GM12878 (cell line): ENCODE results near the gene RGS1. TPM values are rescaled to one million over a fixed set of nuclear protein-coding genes. Genes with fewer than 3 reads are reported as not detected.

Experiments used
- ATAC-seq: fragments of 200-7000 bp; cut with Tn5 transposase; 3 replicates; pipeline ENCODE4 v1.9.1; 2020; ENCODE audit warnings: mild to moderate bottlenecking, moderate library complexity
- BruUV-seq: library from RNA; stranded (reverse); fragments of 400-500 nt; replicated peaks from 2 replicates; lab custom pipeline; 2021; lab: Mats Ljungman, UMichigan
- CTCF ChIA-PET: fragments of 300-600 bp; sonication (Branson Sonifier 250); formaldehyde crosslinking; extraction: SDS; loops from one replicate; lab custom pipeline; 2021; ENCODE audit warnings: inconsistent platforms; lab: Yijun Ruan, JAX
- POLR2A ChIA-PET: fragments of 350-600 bp; formaldehyde crosslinking; extraction: SDS; loops from one replicate; lab custom pipeline; 2021; ENCODE audit warnings: inconsistent platforms; lab: Charles Lee
- RAD21 ChIA-PET: fragments of 300-600 bp; sonication (Branson Sonifier 250); formaldehyde crosslinking; loops from one replicate; lab custom pipeline; 2023; ENCODE audit warnings: antibody characterized with exemption; ENCODE audit not compliant: unreplicated experiment; lab: Charles Lee
- SMC1A ChIA-PET: fragments of 300-600 bp; sonication (Branson Sonifier 250); formaldehyde crosslinking; loops from one replicate; lab custom pipeline; 2023; ENCODE audit not compliant: unreplicated experiment, uncharacterized antibody; lab: Charles Lee
- DNase-seq: peaks from one replicate; pipeline ENCODE4 v3.0.0-alpha.2; 2011; ENCODE audit warnings: low read depth, low spot score
- FAIRE-seq: peaks from 3 replicates; lab custom pipeline; 2011; peaks lifted over from hg19 to GRCh38; lab: Jason Lieb, UNC
- H2AFZ ChIP-seq: 2 replicates; pipeline ENCODE4 v1.6.0; 2011; ENCODE audit warnings: low read depth, low read length, control low read depth; ENCODE audit not compliant: control insufficient read depth
- H3K27ac ChIP-seq: 2 replicates; pipeline ENCODE4 v1.5.1; 2011; ENCODE audit warnings: control low read depth; ENCODE audit not compliant: control insufficient read depth, insufficient read depth
- H3K27me3 ChIP-seq, 2 experiments: replicated peaks in 1 of 2; 2 replicates each; pipeline versions ENCODE4 v1.6.0 to v1.6.1; 2011; ENCODE audit warnings: low read length in 1 of 2; ENCODE audit not compliant: control insufficient read depth in 2 of 2, insufficient read depth in 2 of 2
- H3K36me3 ChIP-seq, 2 experiments: 2 replicates each; pipeline ENCODE4 v1.5.1; 2011; ENCODE audit warnings: low read length in 1 of 2; ENCODE audit not compliant: control insufficient read depth in 2 of 2, insufficient read depth in 2 of 2
- H3K4me1 ChIP-seq: 2 replicates; pipeline ENCODE4 v1.6.1; 2011; ENCODE audit warnings: mild to moderate bottlenecking, low read length, moderate library complexity, mixed read lengths; ENCODE audit not compliant: control insufficient read depth, insufficient read depth
- H3K4me2 ChIP-seq: 2 replicates; pipeline ENCODE4 v1.6.0; 2011; ENCODE audit warnings: control low read depth; ENCODE audit not compliant: control insufficient read depth, insufficient read depth
- H3K4me3 ChIP-seq: fragments of 200-600 bp; sonication (generic); 2 replicates; pipeline ENCODE4 v1.5.1; 2016
- H3K79me2 ChIP-seq: 2 replicates; pipeline ENCODE4 v1.6.0; 2011; ENCODE audit warnings: low read length; ENCODE audit not compliant: control insufficient read depth, insufficient read depth
- H3K9ac ChIP-seq: 2 replicates; pipeline ENCODE4 v1.8.0; 2011; ENCODE audit warnings: low read length, control low read depth, mixed read lengths; ENCODE audit not compliant: control insufficient read depth, insufficient read depth
- H3K9me3 ChIP-seq: replicated peaks from 3 replicates; pipeline ENCODE4 v1.5.1; 2011; ENCODE audit warnings: mild to moderate bottlenecking, low read length; ENCODE audit not compliant: control insufficient read depth, insufficient read depth
- H4K20me1 ChIP-seq: 2 replicates; pipeline ENCODE4 v1.6.0; 2011; ENCODE audit not compliant: control insufficient read depth, insufficient read depth
- EP300 ChIP-seq, 2 experiments: fragments of 150-350 bp in 1 of 2; IDR thresholded peaks; 2 replicates each; pipeline ENCODE4 v1.6.1; 2011 to 2012; ENCODE audit warnings: low read depth in 2 of 2, low read length in 2 of 2, borderline replicate concordance in 1 of 2, improper control_type of control experiment in 1 of 2, inconsistent platforms in 1 of 2; ENCODE audit not compliant: control insufficient read depth in 1 of 2
- EZH2 ChIP-seq: IDR thresholded peaks from 2 replicates; pipeline ENCODE4 v1.6.1; 2012; ENCODE audit warnings: low read depth, mild to moderate bottlenecking, control low read depth, inconsistent platforms, low read length, borderline replicate concordance; ENCODE audit not compliant: control insufficient read depth
- IKZF1 ChIP-seq: fragments of 450-650 bp; conservative IDR thresholded peaks from 2 replicates; pipeline ENCODE4 v1.6.1; 2017; ENCODE audit warnings: antibody characterized with exemption, mild to moderate bottlenecking
- NR2C1 ChIP-seq: fragments of 450-650 bp; IDR thresholded peaks from 2 replicates; pipeline ENCODE4 v1.6.1; 2017; ENCODE audit warnings: antibody characterized with exemption, mild to moderate bottlenecking, moderate library complexity
- PAX5 ChIP-seq: IDR thresholded peaks from 2 replicates; pipeline ENCODE4 v1.6.1; 2011; ENCODE audit warnings: low read depth, low read length, borderline replicate concordance
- PKNOX1 ChIP-seq: fragments of 450-650 bp; IDR thresholded peaks from 2 replicates; pipeline ENCODE4 v1.6.1; 2016; ENCODE audit warnings: mild to moderate bottlenecking
- WRNIP1 ChIP-seq: IDR thresholded peaks from 2 replicates; pipeline ENCODE4 v1.6.1; 2011; ENCODE audit warnings: low read depth, low read length, improper control_type of control experiment, borderline replicate concordance
- ZBED1 ChIP-seq: IDR thresholded peaks from 2 replicates; pipeline ENCODE4 v1.6.1; 2016; ENCODE audit warnings: borderline replicate concordance
- WGBS: methylation state at CpG from one replicate; pipeline ENCODE4 v1.1.6; 2016; ENCODE audit warnings: low lambda C conversion rate; ENCODE audit not compliant: insufficient replicate concordance, insufficient coverage; ENCODE audit errors: missing lambda C conversion rate; 5-methylcytosine and 5-hydroxymethylcytosine counted together
- in situ Hi-C: fragments of 300-500 bp; cut with MboI; formaldehyde crosslinking; loops from 9 replicates; pipeline ENCODE4 v1.14.3; 2018; ENCODE audit warnings: mixed read lengths
- intact Hi-C: fragments of 100-400 bp; cut with micrococcal nuclease; formaldehyde crosslinking; loops from one replicate; pipeline ENCODE4 v1.14.2; 2022; ENCODE audit not compliant: unreplicated experiment
- polyA plus RNA-seq, 11 experiments: library from polyadenylated mRNA; depleted of rRNA in 4 of 11; unstranded in 6 of 11; stranded (reverse) in 5 of 11; fragments of >200 nt; fragmentation: Nextera tagmentation in 4 of 11; fragmentation: Illumina TruSeq in 1 of 11; extraction: Ambion mirVana in 4 of 11; extraction: Trizol in 1 of 11; gene quantifications; 1 replicate in 1 of 11; 2 replicates in 10 of 11; pipeline versions ENCODE4 v1.2.1 to v1.2.3, GENCODE V29; 2011 to 2016; ENCODE audit warnings: inconsistent platforms in 2 of 11, missing spikeins in 2 of 11, low read depth in 1 of 11
- total RNA-seq, 4 experiments: library from RNA; depleted of rRNA in 3 of 4; stranded (reverse); fragments of >200 nt in 3 of 4; fragmentation: Illumina TruSeq in 1 of 4; extraction: Trizol in 1 of 4; gene quantifications; 2 replicates each; pipeline versions ENCODE4 v1.2.1 to v1.2.3, GENCODE V29; 2013 to 2021

RGS1 gene
- total and polyA plus RNA-seq, 10 of the 15 experiments (the other 5 are each of a cell fraction or from before 2014, with no cell fraction given) = 20.7 to 882 (median 45.9) TPM

- no peak for FAIRE-seq
- Histone ChIP-seq H3K27ac (no peak overlapping the region), H3K79me2 (no peaks in the 10 kb centered on the region), H3K4me1 (peaks cover 3% of the 10 kb centered on the region; the same call in 1 of the 2 replicates), H3K4me3 (no peak overlapping the region), H4K20me1 (no peaks in the 10 kb centered on the region), H3K4me2 (no peak overlapping the region), H2AFZ (no peak overlapping the region), H3K9ac (no peak overlapping the region), H3K9me3 (no peaks in the 10 kb centered on the region; the same call in 2 of the 3 replicates), H3K27me3 (no peaks in the 10 kb centered on the region), H3K36me3 (no peaks in the 10 kb centered on the region)
- CTCF ChIA-PET = interaction anchor here (0.9 to 3.5 kb wide), 5 partner anchors 8 to 24 kb away, joined by 3 to 10 read pairs (median 4); no protein-coding TSS in a partner anchor
- RAD21 ChIA-PET = interaction anchor here (0.7 to 2.9 kb wide), 5 partner anchors 11 to 56 kb away, joined by 3 to 12 read pairs (median 4); no protein-coding TSS in a partner anchor
- TF ChIP-seq IKZF1 = no peak
- TF ChIP-seq WRNIP1 = no peak
- no peak for TF ChIP-seq ZBED1
- in situ Hi-C loops (no loop called here), intact Hi-C loops (no loop called here)
- no TSS peak for BruUV-seq
- 80% methylated on average over 3 of the region's 3 CpGs for WGBS
- no peak for ATAC-seq
- no peak for DNase-seq
- SMC1A ChIA-PET = interaction anchor here (0.8 to 3.7 kb wide), 9 partner anchors 9 to 88 kb away, joined by 3 to 34 read pairs (median 5); no protein-coding TSS in a partner anchor
- POLR2A ChIA-PET = interaction anchor here (0.7 to 3.0 kb wide), 8 partner anchors 10 to 38 kb away, joined by 3 to 12 read pairs (median 4); no protein-coding TSS in a partner anchor
Measured at GRCh38 chr1:192563129-192563528, 12.4 kb upstream of the RGS1 start.

GRCh38 chr1:192564099-192564498 lies 11.5 kb upstream of the RGS1 start:
- H3K27me3 ChIP-seq = no peaks in the 10 kb centered on the region
- intact Hi-C loops = no loop called here
- peaks cover 3% of the 10 kb centered on the region; the same call in 1 of the 2 replicates for H3K4me1 ChIP-seq
- RAD21 ChIA-PET = interaction anchor here (2.9 kb wide), 1 partner anchor 10 kb away, joined by 12 read pairs; no protein-coding TSS in a partner anchor
- 95% methylated on average over 4 of the region's 4 CpGs for WGBS
- H3K79me2 ChIP-seq = no peaks in the 10 kb centered on the region
- TF ChIP-seq EP300 (IDR thresholded peaks at IDR 0.05; ENCODE audit: borderline replicate concordance in 1 of 2, control insufficient read depth in 1 of 2, low read depth in 2 of 2, low read length in 2 of 2) = no peak
- no peak for TF ChIP-seq PKNOX1
- TF ChIP-seq NR2C1 = peak; percentile 50; the same call in 1 of the 2 replicates
- TF ChIP-seq EZH2 = no peak
- no peak for TF ChIP-seq PAX5
- TF ChIP-seq, all 136 proteins: peak for 1
- no peak overlapping the region for H3K27ac ChIP-seq
- no peaks in the 10 kb centered on the region; the same call in 2 of the 3 replicates for H3K9me3 ChIP-seq
- POLR2A ChIA-PET = interaction anchor here (1.6 kb wide), 1 partner anchor 18 kb away, joined by 3 read pairs; no protein-coding TSS in a partner anchor
- H3K9ac ChIP-seq = no peak overlapping the region
- H4K20me1 ChIP-seq = no peaks in the 10 kb centered on the region
- SMC1A ChIA-PET = interaction anchor here (0.6 to 2.5 kb wide), 4 partner anchors 18 to 697 kb away, joined by 3 to 10 read pairs (median 6); no protein-coding TSS in a partner anchor
- no peak overlapping the region for H3K4me2 ChIP-seq
- no peak overlapping the region for H2AFZ ChIP-seq
- ATAC-seq (no peak), FAIRE-seq (no peak), DNase-seq (no peak)
- in situ Hi-C loops = no loop called here
- no TSS peak for BruUV-seq
- CTCF ChIA-PET = interaction anchor here (0.6 to 2.0 kb wide), 2 partner anchors 10 to 42 kb away, joined by 5 read pairs; no protein-coding TSS in a partner anchor
- no peaks in the 10 kb centered on the region for H3K36me3 ChIP-seq
- no peak overlapping the region for H3K4me3 ChIP-seq
